Astrocyte (in vitro differentiated cells and primary cell): ENCODE results near the gene TUBB. TPM values are rescaled to one million over a fixed set of nuclear protein-coding genes. Genes with fewer than 3 reads are reported as not detected.
"Not testable (repeated sequence)": the region's sequence is repeated elsewhere in the genome, so short reads cannot be mapped to it uniquely, and the experiment has no call there.

ENCODE experiments used
- DNase-seq: peaks from one replicate; pipeline ENCODE4 v3.0.0-alpha.2; 2010; ENCODE audit warnings: low read depth
- FAIRE-seq: peaks from 2 replicates; lab custom pipeline; 2011; peaks lifted over from hg19 to GRCh38; lab: Jason Lieb, UNC
- H2AFZ ChIP-seq: 2 replicates; pipeline ENCODE4 v1.6.0; 2012; ENCODE audit warnings: low read depth, low read length, inconsistent platforms
- H3K27ac ChIP-seq: 2 replicates; pipeline ENCODE4 v1.5.1; 2011; ENCODE audit warnings: low read depth, low read length, inconsistent platforms
- H3K27me3 ChIP-seq: 2 replicates; pipeline ENCODE4 v1.6.0; 2011; ENCODE audit warnings: low read length, inconsistent platforms; ENCODE audit not compliant: insufficient read depth
- H3K36me3 ChIP-seq: 2 replicates; pipeline ENCODE4 v1.5.1; 2011; ENCODE audit warnings: low read length, inconsistent platforms; ENCODE audit not compliant: insufficient read depth
- H3K4me1 ChIP-seq: 2 replicates; pipeline ENCODE4 v1.5.1; 2011; ENCODE audit warnings: low read length, inconsistent platforms; ENCODE audit not compliant: insufficient read depth
- H3K4me2 ChIP-seq: 2 replicates; pipeline ENCODE4 v1.6.0; 2012; ENCODE audit warnings: low read length, inconsistent platforms
- H3K4me3 ChIP-seq: 2 replicates; pipeline ENCODE4 v1.5.1; 2011; ENCODE audit warnings: low read depth, mild to moderate bottlenecking, low read length, inconsistent platforms; ENCODE audit not compliant: insufficient read depth
- H3K79me2 ChIP-seq: 2 replicates; pipeline ENCODE4 v1.6.0; 2012; ENCODE audit warnings: mild to moderate bottlenecking, low read length, inconsistent platforms; ENCODE audit not compliant: insufficient read depth
- H3K9ac ChIP-seq: 2 replicates; pipeline ENCODE4 v1.6.0; 2012; ENCODE audit warnings: mild to moderate bottlenecking, low read length, inconsistent platforms
- H3K9me3 ChIP-seq: 2 replicates; pipeline ENCODE4 v1.5.1; 2012; ENCODE audit warnings: low read depth, mild to moderate bottlenecking, low read length, inconsistent platforms; ENCODE audit not compliant: insufficient read depth
- H4K20me1 ChIP-seq: 2 replicates; pipeline ENCODE4 v1.6.0; 2012; ENCODE audit warnings: low read length, inconsistent platforms; ENCODE audit not compliant: insufficient read depth
- H3K27ac Mint-ChIP-seq: one replicate; pipeline ENCODE4 v1.8.0; 2021; ENCODE audit warnings: mild to moderate bottlenecking, mixed read lengths; ENCODE audit not compliant: unreplicated experiment
- H3K27me3 Mint-ChIP-seq: one replicate; pipeline ENCODE4 v1.8.0; 2021; ENCODE audit warnings: low read depth, mixed read lengths; ENCODE audit not compliant: unreplicated experiment
- H3K36me3 Mint-ChIP-seq: one replicate; pipeline ENCODE4 v1.8.0; 2021; ENCODE audit warnings: low read depth, mixed read lengths; ENCODE audit not compliant: unreplicated experiment
- H3K4me1 Mint-ChIP-seq: one replicate; pipeline ENCODE4 v1.8.0; 2021; ENCODE audit warnings: low read depth, mixed read lengths; ENCODE audit not compliant: unreplicated experiment
- H3K4me3 Mint-ChIP-seq: one replicate; pipeline ENCODE4 v1.8.0; 2021; ENCODE audit warnings: mild to moderate bottlenecking, moderate library complexity, mixed read lengths; ENCODE audit not compliant: unreplicated experiment
- H3K9me3 Mint-ChIP-seq: one replicate; pipeline ENCODE4 v1.8.0; 2021; ENCODE audit warnings: mild to moderate bottlenecking, mixed read lengths; ENCODE audit not compliant: unreplicated experiment
- CTCF ChIP-seq: IDR thresholded peaks from 2 replicates; pipeline ENCODE4 v1.5.1; 2011; ENCODE audit warnings: low read depth, mild to moderate bottlenecking, inconsistent platforms, low read length, moderate library complexity; ENCODE audit not compliant: insufficient read depth
- EZH2 ChIP-seq: IDR thresholded peaks from 2 replicates; pipeline ENCODE4 v1.6.1; 2012; ENCODE audit warnings: mild to moderate bottlenecking, low read length, inconsistent platforms; ENCODE audit not compliant: insufficient read depth
- total RNA-seq: library from RNA; stranded (reverse); gene quantifications from 2 replicates; pipeline ENCODE4 v1.2.1, GENCODE V29; 2021

The TUBB gene
- total RNA-seq, 1 donor from 2014 or later: 887 TPM

- not testable (repeated sequence) for H3K27me3 Mint-ChIP-seq, H3K27me3 ChIP-seq, FAIRE-seq, H2AFZ ChIP-seq, H3K9me3 Mint-ChIP-seq, H3K27ac ChIP-seq, DNase-seq, H3K9me3 ChIP-seq
- peaks cover 28% of the 10 kb centered on the region for H3K36me3 Mint-ChIP-seq
- Histone ChIP-seq H3K4me3 (peak overlapping the region; percentile 91), H3K9ac (peak overlapping the region; percentile 97), H4K20me1 (peaks cover 65% of the 10 kb centered on the region), H3K79me2 (peaks cover 61% of the 10 kb centered on the region), H3K4me2 (peak overlapping the region; percentile 93), H3K36me3 (peaks cover 31% of the 10 kb centered on the region), H3K4me1 (peaks cover 40% of the 10 kb centered on the region)
- H3K4me3 Mint-ChIP-seq: peak overlapping the region; percentile 100
- peaks cover 31% of the 10 kb centered on the region for H3K4me1 Mint-ChIP-seq
- peak overlapping the region; percentile 88 for H3K27ac Mint-ChIP-seq
These were observed 3.9 kb downstream of the TUBB start for GRCh38 chr6:30723843-30724741.

- Histone ChIP-seq H3K27me3 (no peaks in the 10 kb centered on the region), H3K9me3 (no peaks in the 10 kb centered on the region), H3K9ac (peak overlapping the region; percentile 97), H3K4me3 (no peak overlapping the region), H3K36me3 (peaks cover 39% of the 10 kb centered on the region), H3K4me2 (peak overlapping the region; percentile 93), H2AFZ (no peak overlapping the region), H3K27ac (no peak overlapping the region), H4K20me1 (peaks cover 65% of the 10 kb centered on the region), H3K79me2 (peaks cover 52% of the 10 kb centered on the region), H3K4me1 (peaks cover 34% of the 10 kb centered on the region)
- DNase-seq (no peak), FAIRE-seq (no peak)
- Mint-ChIP-seq H3K36me3 (peaks cover 28% of the 10 kb centered on the region), H3K27me3 (no peaks in the 10 kb centered on the region), H3K9me3 (no peaks in the 10 kb centered on the region), H3K4me3 (peak overlapping the region; percentile 100), H3K4me1 (peaks cover 25% of the 10 kb centered on the region), H3K27ac (peak overlapping the region; percentile 81)
- no peak for TF ChIP-seq EZH2
- no peak for TF ChIP-seq CTCF
These were observed 4.9 kb downstream of the TUBB start for GRCh38 chr6:30724906-30725667.

DNA sequence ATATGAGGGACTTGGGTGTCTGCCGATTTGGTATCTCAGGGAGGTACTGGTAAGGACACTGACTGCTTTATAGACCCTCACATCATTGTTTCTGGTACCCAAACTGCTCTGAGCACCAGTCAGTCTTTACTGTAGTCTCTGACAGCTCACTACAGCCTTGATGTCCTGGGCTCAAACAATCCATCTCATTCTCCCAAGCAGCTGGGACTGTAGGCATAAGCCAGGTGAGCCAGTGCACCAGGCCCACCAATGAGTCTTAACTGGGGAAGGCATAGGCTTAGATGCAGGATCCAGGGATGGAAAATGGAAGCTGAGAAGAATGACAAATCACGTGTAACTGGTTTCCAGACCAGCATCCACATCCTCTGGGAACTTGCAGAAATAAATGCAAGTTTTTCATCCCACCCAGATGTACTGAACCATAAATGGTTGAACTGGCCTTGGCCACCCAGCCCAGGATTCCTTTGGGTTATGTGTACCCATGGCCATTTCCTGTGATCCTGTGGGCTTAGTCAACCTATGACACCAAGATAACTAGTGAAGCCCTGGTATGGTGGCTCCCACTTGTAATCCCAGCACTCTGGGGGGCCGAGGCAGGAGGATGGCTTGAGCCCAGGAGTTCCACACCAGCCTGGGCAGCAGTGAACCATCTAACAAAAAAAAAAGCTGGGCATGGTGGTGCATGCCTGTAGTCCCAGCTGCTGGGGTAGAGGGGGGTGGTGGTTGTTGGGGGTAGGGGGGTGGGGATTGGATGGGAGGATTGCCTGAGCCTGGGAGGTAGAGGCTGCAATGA is 5.8 kb downstream of the TUBB start:
- peaks cover 44% of the 10 kb centered on the region for H3K79me2 ChIP-seq
- peak overlapping the region; percentile 20 for H3K27ac ChIP-seq
- DNase-seq (peak; percentile 62), FAIRE-seq (no peak)
- Mint-ChIP-seq H3K36me3 (peaks cover 23% of the 10 kb centered on the region), H3K4me3 (peak overlapping the region; percentile 34), H3K27ac (peak overlapping the region; percentile 83), H3K4me1 (peaks cover 25% of the 10 kb centered on the region), H3K9me3 (no peaks in the 10 kb centered on the region), H3K27me3 (no peaks in the 10 kb centered on the region)
- peaks cover 39% of the 10 kb centered on the region for H3K36me3 ChIP-seq
- no peak overlapping the region for H2AFZ ChIP-seq
- no peaks in the 10 kb centered on the region for H3K9me3 ChIP-seq
- no peaks in the 10 kb centered on the region for H3K27me3 ChIP-seq
- TF ChIP-seq EZH2 (no peak), CTCF (no peak)
- peak overlapping the region; percentile 2 for H3K9ac ChIP-seq
- H3K4me3 ChIP-seq: no peak overlapping the region
- H3K4me2 ChIP-seq: peak overlapping the region; percentile 4
- H4K20me1 ChIP-seq: peaks cover 65% of the 10 kb centered on the region
- H3K4me1 ChIP-seq: peaks cover 34% of the 10 kb centered on the region
